Fibroblast of the conjunctiva (primary cell): Measurements from ENCODE around the gene PTPRJ.

ENCODE experiments used
- DNase-seq: peaks from one replicate; pipeline ENCODE4 v3.0.0-alpha.2; 2010; ENCODE audit warnings: low read depth

The PTPRJ gene

DNA sequence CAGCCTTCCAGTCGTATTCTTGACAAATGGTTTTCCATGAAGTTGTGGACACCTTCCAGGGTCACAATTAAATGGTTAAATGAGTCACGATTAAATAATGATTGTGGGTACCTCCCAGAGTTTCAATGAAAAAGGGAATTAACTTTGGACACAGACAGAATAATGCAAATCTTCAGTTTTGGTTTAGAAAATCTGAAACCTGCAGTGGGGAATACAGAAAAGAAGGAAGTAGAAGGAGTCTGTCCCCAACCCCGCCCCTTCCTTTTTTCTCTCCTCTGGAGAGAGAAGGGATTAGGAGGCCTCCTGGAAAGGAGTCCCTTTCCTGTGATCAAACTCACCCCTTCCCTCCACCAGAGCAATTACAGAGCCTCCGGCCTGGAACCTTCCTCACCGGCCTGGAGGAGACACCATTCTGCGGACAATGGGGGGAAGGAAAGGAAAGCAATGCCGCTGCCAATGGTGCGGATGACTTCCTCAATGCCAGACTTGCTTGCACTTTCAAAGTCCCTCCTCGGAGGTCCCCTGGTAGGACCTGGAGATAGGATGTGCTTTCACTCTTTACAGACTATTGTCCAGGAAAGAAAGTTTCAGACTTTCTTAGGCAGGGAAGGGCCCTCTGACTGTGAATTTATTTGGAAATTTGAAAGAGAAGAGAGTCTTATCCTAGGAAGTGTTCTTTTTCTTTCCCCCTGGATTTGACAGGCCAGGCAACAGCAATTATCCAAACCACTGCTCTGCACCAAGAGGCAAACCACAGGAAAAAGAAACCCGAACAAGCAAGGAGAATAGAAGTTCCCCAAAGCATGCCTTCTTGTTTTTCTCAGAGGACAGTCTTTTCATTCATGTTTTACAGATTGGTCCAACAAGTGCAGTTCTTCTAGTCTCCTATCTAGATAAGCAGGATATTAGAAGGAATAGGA is 86.8 kb downstream of the PTPRJ start:
- DNase-seq: no peak

DNA sequence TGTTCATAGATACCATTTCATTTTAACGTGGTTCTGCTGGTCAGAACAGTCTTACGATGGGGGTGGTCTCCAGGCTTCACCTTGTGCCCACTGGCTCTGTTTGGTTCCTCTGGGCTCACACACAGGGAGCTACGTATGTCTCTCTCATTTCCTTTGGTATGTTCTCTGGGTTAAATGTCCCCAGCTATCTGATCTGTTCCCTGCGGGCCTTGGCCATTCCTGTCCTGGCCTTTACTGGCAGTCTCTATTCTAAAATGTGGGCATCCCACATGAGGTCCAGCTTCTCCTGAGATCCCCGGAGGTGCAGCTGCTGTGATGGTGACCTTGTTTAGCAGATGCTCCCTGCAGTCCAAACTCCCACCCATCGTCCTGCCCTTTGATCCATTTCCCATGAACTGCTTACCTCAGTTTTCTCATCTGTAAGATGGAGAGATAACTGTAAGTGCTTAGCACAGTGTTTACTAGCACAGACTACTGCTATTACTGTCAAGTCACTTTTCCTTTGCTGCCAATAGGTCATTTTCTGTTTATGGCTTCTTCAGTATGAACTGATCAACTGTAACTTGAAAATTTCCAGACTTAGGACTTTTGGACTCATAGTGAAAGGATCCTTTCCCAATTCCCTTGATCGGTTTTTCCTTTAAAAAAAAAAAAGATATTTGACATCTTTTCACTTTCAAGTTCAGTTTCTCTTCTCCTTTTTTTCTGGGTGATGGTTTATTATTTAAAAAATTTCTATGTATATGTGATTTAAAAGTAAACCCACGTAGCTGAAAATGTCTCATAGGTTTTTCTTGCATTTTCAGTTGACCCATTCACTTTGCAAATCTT is 92.9 kb downstream of the PTPRJ start:
- no peak for DNase-seq

DNA sequence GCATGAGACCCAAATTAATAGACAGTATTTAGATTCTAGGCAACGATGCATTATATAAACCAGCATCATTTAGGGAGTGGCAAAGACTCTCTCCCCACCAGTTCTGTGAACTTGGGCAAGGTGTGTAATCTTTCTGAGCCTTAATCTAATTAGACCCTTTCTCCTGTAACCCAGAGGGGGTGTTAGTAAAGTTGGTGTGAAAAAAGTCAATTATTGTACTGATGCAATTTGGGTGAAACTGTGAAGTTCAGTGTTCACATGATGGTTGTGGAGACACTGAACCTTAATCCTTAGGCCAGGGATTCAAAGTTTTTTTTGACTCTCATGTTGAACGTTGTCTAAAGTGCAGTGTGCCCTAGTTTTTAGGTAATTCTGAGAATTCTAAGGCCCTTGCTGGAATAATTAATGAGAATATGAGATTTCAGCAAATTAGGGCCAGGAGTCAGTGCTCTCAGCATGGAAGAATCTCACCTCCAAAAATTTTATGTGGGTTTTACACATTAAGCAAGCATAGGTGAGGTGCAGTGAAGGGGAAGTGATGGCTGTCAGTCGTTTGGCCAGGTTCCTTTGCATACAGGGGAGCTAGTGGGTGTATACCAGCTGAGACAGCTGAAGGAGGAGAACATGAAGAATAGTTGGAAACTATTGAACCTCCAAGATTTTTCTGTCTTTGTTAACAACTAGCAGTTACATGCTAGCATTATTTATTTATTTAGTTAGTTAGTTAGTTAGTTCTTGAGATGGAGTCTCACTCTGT is 94.2 kb downstream of the PTPRJ start:
- no peak for DNase-seq

DNA sequence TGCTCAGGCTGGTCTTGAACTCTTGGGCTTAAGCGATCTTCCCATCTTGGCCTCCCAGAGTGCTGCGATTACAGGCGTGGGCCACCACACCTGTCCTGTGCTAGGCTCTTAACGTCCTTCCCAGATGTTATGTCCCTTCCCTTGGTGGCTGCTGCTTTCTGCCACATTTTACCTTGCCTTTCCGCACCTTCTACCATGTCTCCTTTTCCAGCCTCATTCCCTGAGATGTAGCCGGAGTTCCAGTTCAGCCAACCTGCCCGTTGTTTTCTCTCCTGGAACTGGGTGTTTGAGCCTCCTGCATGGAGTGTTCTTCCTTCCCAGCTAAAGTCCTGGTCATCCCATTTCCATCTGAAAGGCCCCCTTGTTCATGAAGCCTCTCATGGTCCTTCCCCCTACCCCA is 95.3 kb downstream of the PTPRJ start:
- DNase-seq: no peak

DNA sequence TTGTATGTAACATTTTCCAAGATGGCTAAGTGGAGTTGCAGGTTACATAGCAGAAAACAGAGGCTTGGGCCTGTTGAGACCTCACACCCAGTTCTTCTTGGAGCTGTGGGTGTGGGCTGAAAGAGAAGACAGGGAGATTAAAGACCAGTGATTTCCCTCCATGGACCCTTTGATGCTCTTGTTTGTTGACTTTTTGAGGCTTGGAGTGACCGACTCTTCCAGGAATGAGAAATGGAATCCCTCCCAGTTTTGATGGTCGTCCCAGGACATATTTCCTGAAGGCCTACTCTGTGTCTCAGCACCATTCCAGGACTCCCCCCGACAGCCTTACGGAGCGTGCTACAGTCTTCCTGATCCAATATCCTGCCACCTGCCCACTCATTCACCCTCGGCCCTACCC is 96.9 kb downstream of the PTPRJ start:
- no peak for DNase-seq

DNA sequence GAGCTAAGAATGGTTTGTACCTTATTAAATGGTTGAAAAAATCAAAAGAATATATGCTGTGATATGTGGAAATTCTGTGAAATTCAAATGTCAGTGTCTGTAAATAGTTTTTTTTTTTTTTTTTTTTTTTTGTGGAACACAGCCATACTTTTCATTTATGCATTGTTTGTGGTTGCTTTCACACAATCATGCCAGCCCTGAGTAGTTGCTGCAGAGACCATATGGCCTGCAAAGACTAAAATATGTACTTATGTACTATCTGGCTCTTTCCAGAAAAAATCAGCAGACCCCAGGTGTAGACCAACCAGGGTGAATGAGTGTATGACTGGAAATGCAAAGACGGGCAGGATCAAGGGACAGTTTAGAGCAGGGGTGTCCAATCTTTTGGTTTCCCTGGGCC is 98.3 kb downstream of the PTPRJ start:
- DNase-seq: no peak

DNA sequence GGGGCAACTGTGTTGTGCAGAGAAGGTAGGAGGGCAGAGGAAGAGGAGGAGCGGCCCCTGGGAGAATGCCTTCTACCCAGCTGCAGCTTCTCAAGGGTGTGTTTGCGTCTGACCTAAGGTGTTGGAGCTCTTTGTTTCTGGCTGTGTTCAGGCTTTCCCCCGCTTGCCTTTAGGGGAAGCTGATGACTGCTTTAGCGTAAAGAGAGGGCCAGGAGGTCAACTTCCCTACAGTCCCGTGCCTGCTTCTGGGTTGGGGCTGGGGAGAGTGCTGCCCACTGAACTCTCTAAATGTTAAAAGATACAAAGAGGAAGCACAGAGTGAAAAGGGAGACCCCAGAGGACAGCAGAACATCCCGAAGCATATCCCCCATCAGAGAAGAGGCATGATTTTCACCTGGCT is 99.2 kb downstream of the PTPRJ start:
- DNase-seq: no peak

DNA sequence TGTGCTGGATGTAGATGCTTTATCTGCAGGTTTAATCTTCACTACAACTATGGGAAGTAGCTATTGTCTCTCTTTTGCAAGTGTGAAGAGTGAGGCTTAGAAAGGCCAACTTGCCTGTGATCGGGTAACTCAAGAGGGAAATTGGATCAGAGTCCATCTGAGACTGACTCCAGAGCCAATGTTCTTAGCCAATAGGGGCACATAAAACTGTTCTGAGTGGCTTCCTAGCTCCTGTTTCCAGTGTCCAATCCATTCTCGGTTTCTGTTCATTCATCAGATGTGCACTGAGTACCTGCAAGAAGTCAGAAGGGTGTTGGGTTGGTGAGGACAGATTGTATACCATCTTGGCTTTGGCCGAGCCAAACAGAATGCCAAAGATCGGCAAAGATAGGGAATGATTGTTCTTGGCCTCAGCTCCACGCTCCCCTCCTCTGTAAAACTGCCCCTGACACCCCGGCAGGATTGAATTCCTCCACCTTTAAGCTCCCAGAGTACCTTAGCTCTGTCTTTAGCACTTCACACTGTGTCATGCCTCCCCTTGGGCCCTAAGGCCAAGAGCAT is 100.0 kb downstream of the PTPRJ start:
- DNase-seq: no peak

DNA sequence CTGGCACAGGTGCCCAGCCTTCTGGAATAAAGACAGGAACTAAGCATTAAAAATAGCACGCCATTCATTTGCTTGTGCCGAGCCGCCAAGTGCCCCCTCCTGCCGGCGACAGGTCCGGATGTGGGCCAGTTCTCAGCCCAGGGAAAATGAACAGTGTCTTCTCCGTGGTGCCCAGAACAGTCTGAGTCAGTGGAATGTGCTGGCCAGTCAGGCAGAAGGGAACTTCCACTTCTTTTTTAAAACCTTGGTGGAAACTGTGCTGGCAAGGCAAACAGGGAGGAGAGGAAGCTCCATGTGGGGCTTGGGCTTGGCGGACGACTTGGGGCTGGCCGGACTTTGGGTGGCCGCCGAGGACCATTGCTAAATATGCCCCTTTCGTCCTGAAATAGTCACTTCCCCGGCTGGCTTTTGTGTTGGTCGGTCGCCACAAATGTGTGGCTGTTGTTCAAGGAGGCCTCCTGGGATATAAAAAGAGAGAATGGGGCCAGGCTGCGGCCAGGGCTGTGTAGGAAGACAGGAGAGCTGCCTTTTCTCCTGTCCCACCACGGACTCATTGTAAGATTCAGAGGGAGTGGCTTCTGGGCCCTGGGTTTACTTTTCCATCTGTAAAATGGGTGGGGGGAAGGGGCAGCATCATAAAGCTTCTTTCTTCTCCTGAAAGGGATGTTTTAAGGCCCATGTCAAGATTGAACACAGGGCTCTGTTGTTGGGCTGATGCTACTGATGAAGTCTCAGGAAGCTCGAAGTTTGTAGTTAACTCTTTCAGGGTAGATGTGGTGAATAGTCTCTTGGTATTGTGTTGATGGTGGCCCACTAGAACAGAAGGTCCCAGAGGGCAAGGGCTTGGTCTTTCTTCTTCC is 101.0 kb downstream of the PTPRJ start:
- no peak for DNase-seq

DNA sequence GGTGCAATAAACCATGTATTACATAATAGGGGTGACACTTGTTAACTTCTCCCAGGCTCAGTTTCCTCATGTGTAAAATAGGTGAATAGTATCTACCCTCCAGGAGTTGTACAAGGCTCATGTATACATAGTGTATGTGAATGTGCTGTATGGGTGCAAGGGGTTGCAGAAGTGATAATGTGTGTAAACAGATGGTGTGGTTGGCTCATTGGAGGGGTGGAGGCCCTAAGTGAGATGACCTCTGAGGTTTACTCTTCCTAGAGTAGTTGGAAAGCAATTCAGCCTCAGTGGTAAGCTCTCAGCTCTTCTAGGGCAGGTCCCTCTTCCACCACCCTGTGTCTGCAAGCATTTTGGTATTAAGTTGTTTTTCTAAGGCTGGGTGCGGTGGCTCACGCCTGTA is 102.4 kb downstream of the PTPRJ start:
- DNase-seq: no peak

DNA sequence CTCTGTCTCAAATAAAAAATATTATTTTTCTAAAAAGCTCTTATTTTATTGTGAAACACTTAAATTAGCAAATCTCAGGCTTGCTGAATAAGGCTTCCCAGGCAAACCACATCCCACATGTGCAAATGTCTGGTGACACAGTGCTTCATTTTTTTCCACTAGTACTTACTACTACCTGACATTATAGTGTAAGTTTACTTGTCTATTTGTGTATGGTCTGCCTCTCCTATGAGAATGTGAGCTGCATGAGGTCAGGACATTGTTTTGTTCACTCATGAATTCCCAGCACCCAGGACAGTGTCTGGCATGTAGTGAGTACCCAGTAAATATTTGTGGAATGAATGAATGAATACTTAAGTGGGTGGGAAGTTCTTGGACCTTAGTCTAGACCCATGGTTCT is 103.1 kb downstream of the PTPRJ start:
- no peak for DNase-seq

DNA sequence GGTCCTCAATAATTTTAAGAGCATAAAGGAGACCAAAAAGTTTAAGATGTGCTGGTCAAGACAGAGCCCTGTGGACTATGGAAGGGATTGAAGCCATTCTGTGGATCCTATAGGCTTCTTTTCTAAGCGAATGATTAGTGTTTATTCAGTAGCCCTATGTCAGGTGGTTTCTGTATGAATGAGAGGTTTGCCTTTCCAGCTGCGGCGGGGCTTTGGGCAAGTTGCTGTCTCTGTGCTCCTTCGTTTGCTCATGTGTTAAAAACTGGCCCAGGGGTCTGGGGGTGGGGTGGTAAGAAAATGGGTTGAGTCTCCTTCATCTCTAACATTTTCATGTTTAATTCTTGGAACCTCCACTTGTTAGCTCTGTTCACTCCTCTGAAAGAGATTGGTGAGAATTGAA is 105.3 kb downstream of the PTPRJ start:
- no peak for DNase-seq

DNA sequence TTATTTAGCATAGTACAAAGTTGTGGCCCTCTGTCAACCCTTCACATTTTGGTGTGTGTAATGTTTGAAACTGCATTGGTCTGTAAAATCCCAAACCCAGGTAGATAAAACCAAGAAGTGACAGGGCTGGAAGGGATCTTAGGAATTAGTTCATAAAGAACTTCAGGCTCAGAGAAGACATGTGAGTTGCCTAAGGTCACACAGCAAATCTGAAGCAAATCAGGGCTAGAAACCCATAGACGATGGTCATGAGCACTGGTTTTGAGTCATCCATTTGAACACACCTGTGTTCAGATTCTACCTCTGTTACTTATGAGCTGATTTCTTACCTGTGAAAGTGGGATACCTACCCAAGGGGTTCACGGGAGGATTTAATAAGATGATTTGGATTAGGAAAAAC is 107.1 kb downstream of the PTPRJ start:
- no peak for DNase-seq

DNA sequence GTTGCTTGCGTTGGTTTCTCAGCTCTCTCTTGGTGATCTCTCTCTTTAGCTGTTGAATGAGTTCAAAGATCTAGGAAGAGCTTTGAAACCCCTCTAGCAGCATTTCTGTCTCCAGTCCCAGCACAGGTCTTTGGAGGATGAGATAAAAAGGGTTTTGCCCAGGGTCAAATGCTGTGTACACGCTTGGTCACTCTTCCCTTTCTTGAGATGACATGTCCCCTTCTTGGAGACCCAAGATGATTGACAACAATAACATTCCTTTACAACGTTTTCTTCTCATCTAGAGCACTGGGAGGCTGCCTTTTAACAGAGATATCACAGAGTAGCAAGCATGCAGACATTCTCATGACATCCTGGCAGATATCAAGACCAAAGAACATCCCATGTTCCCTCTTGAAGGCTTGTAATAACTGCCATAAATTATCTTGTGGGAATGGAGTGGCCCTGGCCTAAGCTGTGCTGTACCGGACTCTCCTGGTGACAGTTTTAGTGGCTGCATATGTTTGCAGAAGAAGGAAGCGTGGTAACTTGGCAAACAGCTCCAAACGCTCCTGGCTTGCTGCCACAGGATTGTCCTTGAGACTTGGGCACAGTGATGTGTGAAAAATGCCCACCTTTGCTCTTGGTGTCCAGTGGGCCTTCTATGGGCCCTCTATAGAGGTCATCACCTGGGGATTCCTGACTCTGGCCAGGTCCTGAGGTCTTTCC is 107.8 kb downstream of the PTPRJ start:
- DNase-seq: no peak

DNA sequence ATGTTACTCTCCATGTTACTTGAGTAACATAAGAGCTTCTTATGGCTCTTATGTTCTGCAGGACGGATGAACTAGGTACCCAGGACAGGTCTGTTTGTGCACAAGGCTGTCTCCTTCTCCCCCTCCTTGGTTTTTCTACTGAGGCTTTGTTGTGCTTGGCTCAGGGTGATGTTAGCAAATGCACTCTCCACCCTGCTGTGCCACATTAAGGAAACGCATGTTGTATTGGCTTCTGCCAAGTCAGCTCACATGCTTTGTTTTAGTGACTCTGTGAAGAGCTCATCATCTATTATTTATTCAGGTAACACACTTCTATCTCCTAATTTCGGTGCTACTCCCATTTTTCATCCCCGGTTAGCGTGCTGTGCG is 108.3 kb downstream of the PTPRJ start:
- DNase-seq: no peak

DNA sequence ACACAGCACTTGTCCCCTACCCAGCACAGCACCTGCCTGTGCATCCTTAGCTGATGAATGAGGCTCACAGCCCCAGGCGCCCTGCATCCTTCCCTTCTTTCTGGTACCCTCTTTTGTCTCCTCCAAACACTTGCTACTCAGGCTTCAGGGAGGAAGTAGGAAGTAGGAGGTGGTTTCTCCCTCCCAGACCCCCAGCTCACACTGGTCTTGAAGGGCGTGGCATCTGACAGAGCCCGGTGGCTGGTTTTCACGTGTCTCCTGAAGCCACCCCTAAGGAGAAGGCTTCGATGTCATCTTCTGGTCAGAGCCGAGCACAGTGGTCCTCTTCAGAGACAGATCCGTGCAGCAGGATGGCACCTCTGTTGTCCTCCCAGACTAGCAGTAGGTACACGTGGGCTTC is 109.8 kb downstream of the PTPRJ start:
- DNase-seq: no peak

DNA sequence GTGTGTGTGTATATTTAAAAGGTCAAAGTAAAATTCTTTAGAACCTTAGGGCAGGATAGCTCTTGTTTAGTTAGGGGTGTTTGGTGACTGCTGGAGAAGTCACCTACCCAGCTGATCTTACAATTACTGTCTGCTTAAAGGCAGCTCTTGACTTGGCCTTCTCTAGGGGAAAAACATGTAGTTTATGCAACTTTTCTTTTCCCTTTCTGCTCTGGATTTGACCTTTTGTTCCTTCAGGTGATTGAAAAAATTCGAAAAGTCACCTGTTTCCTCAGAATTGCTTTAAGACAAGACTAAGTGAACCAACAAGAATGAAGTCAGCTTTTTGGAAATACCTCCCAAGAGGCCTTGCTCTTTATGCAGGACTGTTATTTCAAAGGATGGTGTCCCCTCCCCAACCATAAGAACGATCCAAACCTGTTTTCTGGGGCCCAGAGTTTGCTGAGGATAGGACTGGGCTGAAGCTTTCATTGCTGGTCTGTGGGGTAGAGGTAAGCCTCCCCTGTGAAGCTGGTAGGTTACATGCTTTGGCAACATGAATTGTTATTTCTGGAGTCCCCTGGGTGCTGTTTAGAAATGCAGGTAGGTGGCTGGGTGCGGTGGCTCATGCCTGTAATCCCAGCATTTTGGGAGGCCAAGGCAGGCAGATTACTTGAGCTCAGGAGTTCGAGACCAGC is 111.2 kb downstream of the PTPRJ start:
- no peak for DNase-seq

DNA sequence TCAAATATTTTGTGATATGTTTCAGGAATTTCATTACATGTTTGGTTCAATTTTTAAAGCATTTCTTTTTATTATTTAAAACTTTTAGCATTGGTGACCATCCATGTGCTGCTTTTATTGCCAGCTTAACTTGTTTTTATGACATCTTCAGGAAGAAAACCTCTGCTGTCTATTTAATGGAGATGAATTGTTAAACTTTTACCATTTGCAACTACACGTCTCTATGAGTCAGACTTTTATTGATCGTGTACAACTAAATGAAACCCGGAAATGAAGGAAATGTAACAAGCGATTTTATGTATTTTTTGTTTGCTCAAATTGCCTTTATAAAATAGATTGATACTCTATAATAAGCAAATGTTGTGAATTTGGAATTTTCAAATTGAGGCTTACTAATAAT is 113.0 kb downstream of the PTPRJ start:
- DNase-seq: no peak

DNA sequence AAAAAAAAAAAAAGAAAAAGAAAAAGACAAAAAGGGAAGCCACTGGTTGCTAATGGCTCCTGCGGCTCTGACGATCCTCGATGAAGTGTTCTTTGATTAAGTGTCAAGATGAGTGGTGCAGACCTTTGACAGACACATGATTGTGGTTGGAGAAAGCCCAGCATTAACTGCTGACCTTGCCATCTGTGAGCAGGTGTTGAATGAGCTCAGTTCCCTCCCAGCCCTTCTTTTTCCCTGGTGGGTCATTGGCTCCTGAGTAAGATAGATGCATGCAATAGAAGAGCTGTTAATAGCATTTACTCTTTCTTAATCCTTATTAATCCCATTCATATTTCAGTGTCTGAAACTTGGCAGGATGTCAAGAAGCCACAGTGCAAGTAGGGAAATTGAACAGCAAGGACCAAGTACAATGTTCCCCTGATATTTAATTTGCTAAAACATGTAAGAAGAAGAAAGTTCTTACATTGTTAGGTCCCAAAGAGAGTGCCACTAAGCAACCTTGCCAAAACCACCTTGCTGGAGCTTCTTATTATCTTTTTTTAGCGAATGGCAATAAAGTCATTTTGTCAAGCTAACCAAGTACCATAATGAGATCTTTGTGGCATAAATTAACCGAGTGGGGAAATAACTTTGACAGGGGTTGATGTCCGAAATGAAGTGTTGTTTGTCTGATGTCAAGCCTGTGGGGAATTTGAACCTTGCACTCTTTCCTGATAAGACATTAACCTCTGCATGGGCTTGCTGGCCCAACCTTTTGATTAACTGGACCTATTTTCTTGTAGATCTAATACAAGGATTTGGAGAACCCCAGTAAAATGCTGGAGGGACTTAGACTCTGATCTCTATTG is 113.7 kb downstream of the PTPRJ start:
- no peak for DNase-seq
